GM10248 (cell line): ENCODE data around the gene ATPAF2.

Experiments
- CTCF ChIA-PET: fragments of 300-600 bp; sonication (Branson Sonifier 250); formaldehyde crosslinking; extraction: SDS; loops from one replicate; lab custom pipeline; 2021; ENCODE audit warnings: antibody characterized with exemption; lab: Yijun Ruan, JAX
- POLR2A ChIA-PET: fragments of 350-650 bp; sonication (Branson Sonifier 250); formaldehyde crosslinking; extraction: SDS; loops from one replicate; lab custom pipeline; 2020; ENCODE audit warnings: antibody characterized with exemption; lab: Yijun Ruan, JAX
- DNase-seq: peaks from one replicate; pipeline ENCODE4 v3.0.0; 2012; ENCODE audit errors: extremely low spot score
- CTCF ChIP-seq: IDR thresholded peaks from 2 replicates; pipeline ENCODE4 v1.5.1; 2012; ENCODE audit warnings: mild to moderate bottlenecking, low read depth; ENCODE audit errors: extremely low read depth, missing control alignments, control extremely low read depth

Gene ATPAF2

GRCh38 chr17:18008496-18009268 lies 30.3 kb downstream of the ATPAF2 start:
- no peak for DNase-seq
- TF ChIP-seq CTCF: no peak
- POLR2A ChIA-PET: no interaction called here
- CTCF ChIA-PET: interaction anchor here (0.9 to 2.9 kb wide), 2 partner anchors 17 to 25 kb away, joined by 4 to 7 read pairs; no protein-coding TSS in a partner anchor

DNA sequence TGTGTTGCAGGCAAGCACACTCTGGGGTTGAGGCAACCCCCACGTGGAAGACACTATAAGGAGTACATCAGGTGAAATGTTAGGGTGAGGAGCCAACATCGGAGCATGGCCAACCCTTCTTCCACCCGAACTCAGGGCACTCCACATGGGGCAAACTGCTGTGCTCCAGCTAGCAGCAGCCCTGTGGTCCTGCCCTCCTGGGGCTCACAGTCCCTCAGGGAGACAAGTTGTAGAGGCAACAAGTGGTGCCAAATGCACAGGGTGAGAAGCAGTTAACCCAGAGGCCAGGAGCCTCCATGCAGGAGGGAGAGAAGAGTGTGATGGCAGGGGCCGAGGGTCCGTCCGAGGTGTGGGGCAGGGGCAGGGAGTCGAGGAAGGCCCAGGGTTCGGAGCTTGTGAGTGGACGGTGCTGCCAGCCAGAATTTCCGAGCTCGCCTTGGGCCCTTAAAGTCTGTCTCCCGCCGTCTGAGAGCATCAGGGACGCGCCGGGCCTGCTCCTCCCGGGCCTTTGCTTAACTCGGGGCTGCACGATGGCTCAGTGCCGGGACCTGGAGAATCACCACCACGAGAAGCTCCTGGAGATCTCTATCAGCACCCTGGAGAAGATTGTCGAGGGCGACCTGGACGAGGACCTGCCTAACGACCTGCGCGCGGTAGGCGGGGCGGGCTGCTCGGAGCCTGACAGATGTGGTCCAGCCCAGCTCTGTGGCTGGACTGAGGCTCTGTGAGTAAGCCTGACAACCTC lies 32.3 kb downstream of the ATPAF2 start:
- ChIA-PET POLR2A (no interaction called here), CTCF (interaction anchor here (1.2 to 2.9 kb wide), 3 partner anchors 17 to 27 kb away, joined by 3 to 7 read pairs (median 3); no protein-coding TSS in a partner anchor)
- TF ChIP-seq CTCF: no peak
- no peak for DNase-seq

DNA sequence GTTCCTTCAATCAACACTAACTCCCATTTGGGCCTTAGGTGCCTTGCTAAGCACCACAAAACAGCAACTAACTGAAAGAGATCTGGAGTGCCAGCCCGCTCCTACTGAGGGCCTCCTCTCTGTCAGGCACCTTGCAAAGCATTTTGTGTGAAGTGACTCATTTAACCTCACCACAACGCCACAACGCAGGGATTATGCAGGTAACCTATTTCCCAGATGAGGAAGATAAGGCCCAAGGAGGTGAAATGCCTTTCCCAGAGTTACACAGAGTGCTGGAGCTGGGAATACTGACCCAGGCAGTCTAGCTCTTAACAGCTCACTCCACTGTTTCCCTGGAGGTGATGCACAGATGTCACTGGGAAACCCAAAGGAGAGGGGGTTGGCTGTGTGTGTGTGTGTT lies 33.5 kb downstream of the ATPAF2 start:
- TF ChIP-seq CTCF: no peak
- POLR2A ChIA-PET: no interaction called here
- CTCF ChIA-PET: interaction anchor here (1.5 kb wide), 1 partner anchor 86 kb away, joined by 5 read pairs; no protein-coding TSS in a partner anchor
- no peak for DNase-seq

GRCh38 chr17:18004884-18005305 lies 34.1 kb downstream of the ATPAF2 start:
- no peak for TF ChIP-seq CTCF
- CTCF ChIA-PET: interaction anchor here (0.7 to 1.5 kb wide), 6 partner anchors 11 to 86 kb away, joined by 3 to 5 read pairs (median 4); no protein-coding TSS in a partner anchor
- DNase-seq: no peak
- POLR2A ChIA-PET: no interaction called here

- CTCF ChIA-PET: interaction anchor here (0.7 to 1.5 kb wide), 7 partner anchors 10 to 85 kb away, joined by 3 to 5 read pairs (median 4); no protein-coding TSS in a partner anchor
- no peak for DNase-seq
- POLR2A ChIA-PET: no interaction called here
- TF ChIP-seq CTCF: no peak
Observed at GRCh38 chr17:18004345-18004744, 34.6 kb downstream of the ATPAF2 start.

GRCh38 chr17:18002171-18002570 lies 36.8 kb downstream of the ATPAF2 start:
- TF ChIP-seq CTCF: no peak
- POLR2A ChIA-PET: no interaction called here
- CTCF ChIA-PET: interaction anchor here (1.2 to 1.4 kb wide), 2 partner anchors 12 to 59 kb away, joined by 3 read pairs; no protein-coding TSS in a partner anchor

More at GRCh38 chr17:18002171-18002570, 36.8 kb downstream of the ATPAF2 start:
- DNase-seq: no peak
